ENCODE measurements around the gene PCDHA5.
"Not testable (repeated sequence)": the region's sequence is repeated elsewhere in the genome, so short reads cannot be mapped to it uniquely, and the experiment has no call there.

Gene PCDHA5

GRCh38 chr5:140827704-140828361 lies 6.4 kb downstream of the PCDHA5 start, which contains the start of gene PCDHA6:
TSS of gene PCDHA6 (plus strand) at chr5:140827960. CDS start at chr5:140828092, 132 bp downstream.
- no peak for DNase-seq

- DNase-seq = no peak
Measured at GRCh38 chr5:140828362-140828737, 6.9 kb downstream of the PCDHA5 start.

GRCh38 chr5:140829511-140830501 lies 8.4 kb downstream of the PCDHA5 start:
- DNase-seq = not testable (repeated sequence)

- no peak for DNase-seq
Measured at GRCh38 chr5:140833993-140834392, 12.6 kb downstream of the PCDHA5 start, which contains the start of gene PCDHA7. TSS of gene PCDHA7 (plus strand) at chr5:140834269. CDS start at chr5:140834384, 115 bp downstream.

GRCh38 chr5:140834439-140835008 lies 13.1 kb downstream of the PCDHA5 start:
- DNase-seq = not testable (repeated sequence)

- no peak for DNase-seq
Measured at GRCh38 chr5:140835622-140836510, 14.5 kb downstream of the PCDHA5 start.

- no peak for DNase-seq
Measured at GRCh38 chr5:140840978-140841962, 19.9 kb downstream of the PCDHA5 start, which contains the start of gene PCDHA8. TSS of gene PCDHA8 (plus strand) at chr5:140841187. CDS start at chr5:140841322, 135 bp downstream.

- DNase-seq = no peak
Measured at GRCh38 chr5:140842798-140843733, 21.7 kb downstream of the PCDHA5 start.

GRCh38 chr5:140848139-140849102 lies 27.0 kb downstream of the PCDHA5 start, which contains the start of gene PCDHA9:
TSS of gene PCDHA9 (plus strand) at chr5:140848382. CDS start at chr5:140848496, 114 bp downstream.
- not testable (repeated sequence) for DNase-seq

GRCh38 chr5:140849831-140850634 lies 28.6 kb downstream of the PCDHA5 start:
- not testable (repeated sequence) for DNase-seq

GRCh38 chr5:140855772-140856674 lies 34.6 kb downstream of the PCDHA5 start, which contains the start of gene PCDHA10:
TSS of gene PCDHA10 (plus strand) at chr5:140855897. CDS start at chr5:140856049, 152 bp downstream.
- no peak for DNase-seq

GRCh38 chr5:140857177-140857986 lies 36.0 kb downstream of the PCDHA5 start:
- DNase-seq = no peak

- DNase-seq = no peak
Measured at GRCh38 chr5:140857987-140858240, 36.5 kb downstream of the PCDHA5 start.

GRCh38 chr5:140862441-140863295 lies 41.3 kb downstream of the PCDHA5 start:
- DNase-seq = no peak

All from NCI-H2107 (cell line).